Mammary epithelial cell (primary cell): ENCODE measurements around the gene CBFA2T3.

Experiments
- EZH2 ChIP-seq: IDR thresholded peaks from 2 replicates; pipeline ENCODE4 v1.6.1; 2012; ENCODE audit warnings: low read length, inconsistent platforms, borderline replicate concordance
- TF ChIP-seq, protein P1 (sequence below), 2 donors: IDR thresholded peaks in 1 of 2; conservative IDR thresholded peaks in 1 of 2; 2 replicates each; pipeline ENCODE4 v1.5.1; 2011 to 2012; ENCODE audit warnings: inconsistent platforms in 2 of 2, low read length in 2 of 2, mild to moderate bottlenecking in 2 of 2, control low read depth in 1 of 2, low read depth in 1 of 2; ENCODE audit not compliant: insufficient read depth in 1 of 2; ENCODE audit errors: extremely low read depth in 1 of 2

GRCh38 chr16:88878967-88879787 lies 97.8 kb downstream of the CBFA2T3 start:
- TF ChIP-seq, protein P1, sequence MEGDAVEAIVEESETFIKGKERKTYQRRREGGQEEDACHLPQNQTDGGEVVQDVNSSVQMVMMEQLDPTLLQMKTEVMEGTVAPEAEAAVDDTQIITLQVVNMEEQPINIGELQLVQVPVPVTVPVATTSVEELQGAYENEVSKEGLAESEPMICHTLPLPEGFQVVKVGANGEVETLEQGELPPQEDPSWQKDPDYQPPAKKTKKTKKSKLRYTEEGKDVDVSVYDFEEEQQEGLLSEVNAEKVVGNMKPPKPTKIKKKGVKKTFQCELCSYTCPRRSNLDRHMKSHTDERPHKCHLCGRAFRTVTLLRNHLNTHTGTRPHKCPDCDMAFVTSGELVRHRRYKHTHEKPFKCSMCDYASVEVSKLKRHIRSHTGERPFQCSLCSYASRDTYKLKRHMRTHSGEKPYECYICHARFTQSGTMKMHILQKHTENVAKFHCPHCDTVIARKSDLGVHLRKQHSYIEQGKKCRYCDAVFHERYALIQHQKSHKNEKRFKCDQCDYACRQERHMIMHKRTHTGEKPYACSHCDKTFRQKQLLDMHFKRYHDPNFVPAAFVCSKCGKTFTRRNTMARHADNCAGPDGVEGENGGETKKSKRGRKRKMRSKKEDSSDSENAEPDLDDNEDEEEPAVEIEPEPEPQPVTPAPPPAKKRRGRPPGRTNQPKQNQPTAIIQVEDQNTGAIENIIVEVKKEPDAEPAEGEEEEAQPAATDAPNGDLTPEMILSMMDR (conservative IDR thresholded peaks at IDR 0.05 in 1 of 2, IDR thresholded peaks at IDR 0.05 in 1 of 2; ENCODE audit: extremely low read depth in 1 of 2, insufficient read depth in 1 of 2, low read depth in 1 of 2, low read length in 2 of 2), result no peak
- TF ChIP-seq EZH2, result no peak
